ENCODE measurements around the gene RNF169. TPM values are rescaled to one million over a fixed set of nuclear protein-coding genes. Genes with fewer than 3 reads are reported as not detected.

RNF169 gene
- total and polyA plus RNA-seq, 2 of the 8 experiments (the other 6 are each of a cell fraction or from before 2014, with no cell fraction given) = 3.6 to 12.5 TPM

- no peak for TF ChIP-seq CHD7 (IDR thresholded peaks at IDR 0.05; ENCODE audit: insufficient replicate concordance, low read length)
- no peak for TF ChIP-seq NANOG (IDR thresholded peaks at IDR 0.05; ENCODE audit: insufficient read depth, low read depth, low read length, poor library complexity, severe bottlenecking)
- TF ChIP-seq EP300 (IDR thresholded peaks at IDR 0.05; ENCODE audit: borderline replicate concordance in 1 of 2, low read depth in 2 of 2, low read length in 2 of 2) = no peak
- no peak for TF ChIP-seq CTBP2 (IDR thresholded peaks at IDR 0.05; ENCODE audit: borderline replicate concordance, insufficient read depth, insufficient read length, low read length)
Observed at GRCh38 chr11:74784234-74784633, 35.6 kb downstream of the RNF169 start (continued).

Data from H1 (cell line).